GM12891 (cell line): ENCODE measurements around the gene FAM81B.

Experiments
- DNase-seq: peaks from one replicate; pipeline ENCODE4 v3.0.0; 2011; ENCODE audit warnings: low spot score; ENCODE audit not compliant: insufficient read length
- FAIRE-seq: peaks from 2 replicates; lab custom pipeline; 2011; peaks lifted over from hg19 to GRCh38; lab: Jason Lieb, UNC
- PAX5 ChIP-seq: IDR thresholded peaks from 2 replicates; pipeline ENCODE4 v1.6.1; 2011; ENCODE audit warnings: low read length, moderate library complexity, mild to moderate bottlenecking; ENCODE audit not compliant: insufficient read depth, severe bottlenecking
- POLR2A ChIP-seq: IDR thresholded peaks from 2 replicates; pipeline ENCODE4 v1.6.1; 2011; ENCODE audit warnings: low read depth, low read length, control low read depth
- POLR2AphosphoS5 ChIP-seq: IDR thresholded peaks from 2 replicates; pipeline ENCODE4 v1.6.1; 2011; ENCODE audit warnings: low read depth, low read length, control low read depth
- POU2F2 ChIP-seq: IDR thresholded peaks from 2 replicates; pipeline ENCODE4 v1.6.1; 2011; ENCODE audit warnings: low read depth, mild to moderate bottlenecking, control low read depth, low read length, moderate library complexity
- SPI1 ChIP-seq: IDR thresholded peaks from 2 replicates; pipeline ENCODE4 v1.6.1; 2011; ENCODE audit warnings: low read depth, low read length, control low read depth
- TAF1 ChIP-seq: IDR thresholded peaks from 2 replicates; pipeline ENCODE4 v1.6.1; 2011; ENCODE audit warnings: low read depth, low read length, control low read depth

FAM81B gene

DNA sequence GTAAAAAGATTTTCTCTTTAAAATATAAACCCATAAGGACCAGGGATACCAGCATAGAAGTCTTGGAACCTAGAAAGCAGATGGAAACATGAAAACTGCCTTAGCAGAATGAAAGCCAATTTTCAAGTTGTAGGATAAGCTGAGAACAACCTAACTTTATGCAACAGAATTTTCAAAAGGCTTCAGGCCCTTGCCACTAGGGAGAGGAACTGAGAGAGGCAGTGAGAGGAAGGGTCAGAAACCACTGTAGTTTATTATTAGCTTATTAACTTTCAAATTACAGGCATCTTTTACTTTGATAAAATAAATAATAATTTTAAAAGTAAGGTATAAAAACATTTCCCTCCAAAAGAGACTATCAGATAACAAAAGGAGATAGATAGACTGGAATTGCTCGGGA, 33.4 kb downstream of the FAM81B start:
- no peak for FAIRE-seq
- TF ChIP-seq PAX5 = no peak
- no peak for TF ChIP-seq POU2F2
- no peak for TF ChIP-seq POLR2AphosphoS5
- TF ChIP-seq TAF1 = no peak
- no peak for TF ChIP-seq POLR2A
- TF ChIP-seq SPI1 = peak; percentile 84
- no peak for DNase-seq

DNA sequence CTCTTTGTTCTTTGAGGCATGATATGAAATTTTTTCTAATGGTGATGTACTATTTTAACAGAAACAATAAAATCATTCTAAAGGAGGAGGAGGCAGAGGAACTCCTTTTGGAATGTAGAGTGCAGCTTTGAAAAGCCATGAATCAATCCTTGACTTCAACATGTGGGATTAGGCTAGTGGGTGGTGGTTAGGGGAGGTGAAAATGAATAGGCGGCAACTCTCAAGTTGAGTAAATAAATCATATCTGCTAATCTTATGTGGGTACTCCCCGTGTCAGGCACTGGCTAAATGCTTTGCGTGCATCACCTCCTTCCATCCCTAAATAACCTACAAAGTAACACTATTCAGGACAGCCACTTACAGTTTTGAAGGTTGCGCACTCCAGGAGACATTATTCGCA, 35.1 kb downstream of the FAM81B start:
- TF ChIP-seq TAF1 (no peak), PAX5 (no peak), POLR2A (no peak), POU2F2 (no peak), POLR2AphosphoS5 (no peak), SPI1 (no peak)
- FAIRE-seq = no peak
- no peak for DNase-seq

DNA sequence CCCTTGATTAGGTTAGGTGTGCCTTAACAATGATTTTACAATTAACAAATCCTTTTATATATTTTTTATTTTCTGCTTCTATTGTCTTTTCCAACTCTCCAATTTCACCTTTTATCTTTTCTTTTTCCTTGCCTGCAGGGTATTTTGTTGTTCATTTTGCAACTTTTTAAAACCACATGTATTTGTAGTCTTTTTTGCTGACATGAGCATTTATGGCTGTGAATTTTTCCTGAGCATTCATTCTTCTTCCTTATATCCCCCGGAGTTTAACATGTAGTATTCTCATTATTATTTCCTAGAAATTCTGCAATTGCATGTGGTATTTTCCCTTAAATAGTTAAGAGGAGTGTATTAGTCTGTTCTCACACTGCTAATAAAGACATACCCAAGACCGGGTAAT, 41.6 kb downstream of the FAM81B start:
- FAIRE-seq (no peak), DNase-seq (no peak)
- TF ChIP-seq POLR2A (no peak), SPI1 (no peak), POLR2AphosphoS5 (no peak), POU2F2 (no peak), TAF1 (no peak), PAX5 (no peak)

DNA sequence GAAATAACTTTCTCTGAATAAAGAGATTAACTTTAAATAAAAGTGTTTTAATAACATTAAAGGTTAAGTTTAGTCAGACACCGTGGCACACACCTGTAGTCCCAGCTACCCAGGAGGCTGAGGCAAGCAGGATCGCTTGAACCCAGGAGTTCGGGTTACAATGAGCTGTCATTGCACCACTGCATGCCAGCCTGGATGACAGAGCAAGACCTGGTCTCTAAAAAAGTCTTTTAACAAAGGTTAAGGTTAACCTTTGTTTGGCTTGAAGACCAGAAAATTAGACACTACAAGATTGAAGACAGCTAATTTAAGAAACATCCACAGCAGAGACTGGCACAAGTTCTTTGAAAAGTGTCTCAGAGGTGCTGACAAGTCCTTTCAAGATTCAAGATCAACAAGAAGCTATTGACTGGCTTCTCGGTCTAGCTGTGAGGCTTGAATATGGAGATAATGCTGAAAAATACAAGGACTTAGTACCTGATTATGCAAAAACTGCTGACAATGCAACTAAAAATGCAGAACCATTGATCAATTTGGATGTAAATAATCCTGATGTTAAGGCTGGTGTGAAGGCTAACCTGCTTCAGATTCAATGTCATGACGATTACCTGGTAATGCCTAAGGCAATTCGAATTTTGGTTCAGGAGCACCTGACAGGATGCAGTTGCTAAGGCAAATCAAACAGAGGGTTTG, 48.8 kb downstream of the FAM81B start:
- DNase-seq = no peak
- FAIRE-seq = no peak
- TF ChIP-seq SPI1 (no peak), POLR2AphosphoS5 (no peak), POLR2A (no peak), PAX5 (no peak), TAF1 (no peak)

DNA sequence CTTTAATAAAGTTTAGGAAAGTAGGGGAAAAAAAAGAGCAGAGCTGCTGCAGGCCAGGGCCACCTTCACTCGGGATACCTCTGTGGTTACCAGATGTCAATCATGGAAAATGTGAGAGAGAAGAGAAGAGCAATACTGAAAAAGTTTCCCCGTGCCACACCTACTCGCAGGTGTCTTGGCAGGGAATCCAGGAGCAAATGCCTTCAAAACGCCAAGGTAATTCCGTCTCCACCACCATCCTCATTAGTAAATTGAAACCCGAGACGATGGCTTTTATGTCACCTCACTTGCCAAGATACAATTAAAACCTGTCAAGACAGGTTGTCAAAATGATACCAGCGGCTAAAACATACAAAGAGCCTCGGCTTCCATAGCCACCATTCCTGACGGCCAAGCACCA, 49.7 kb downstream of the FAM81B start:
- DNase-seq (no peak), FAIRE-seq (no peak)
- TF ChIP-seq POLR2AphosphoS5 (no peak), SPI1 (no peak), PAX5 (no peak)

DNA sequence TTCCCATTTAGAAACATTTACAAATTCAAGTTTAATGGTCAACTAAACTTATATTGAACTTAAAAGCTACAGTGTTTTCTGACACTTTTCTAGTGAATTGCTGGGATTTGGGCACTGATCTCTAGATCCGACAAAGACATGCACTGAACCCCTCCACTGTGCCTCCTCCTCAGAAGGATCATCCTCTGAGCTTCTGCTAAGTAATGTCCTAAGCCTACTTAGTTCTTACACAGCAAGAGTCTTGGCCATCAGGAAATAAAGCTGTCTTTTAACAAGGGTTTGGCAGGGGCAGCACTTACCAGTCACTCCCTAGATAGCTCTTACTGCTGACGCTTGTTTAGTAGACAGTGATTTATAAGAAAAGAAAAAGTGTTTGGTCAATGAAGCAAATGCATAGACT, 50.5 kb downstream of the FAM81B start:
- FAIRE-seq = no peak
- no peak for DNase-seq
- no peak for TF ChIP-seq POLR2A
- no peak for TF ChIP-seq TAF1
- TF ChIP-seq POU2F2 = no peak
- no peak for TF ChIP-seq PAX5
- no peak for TF ChIP-seq POLR2AphosphoS5
- no peak for TF ChIP-seq SPI1

DNA sequence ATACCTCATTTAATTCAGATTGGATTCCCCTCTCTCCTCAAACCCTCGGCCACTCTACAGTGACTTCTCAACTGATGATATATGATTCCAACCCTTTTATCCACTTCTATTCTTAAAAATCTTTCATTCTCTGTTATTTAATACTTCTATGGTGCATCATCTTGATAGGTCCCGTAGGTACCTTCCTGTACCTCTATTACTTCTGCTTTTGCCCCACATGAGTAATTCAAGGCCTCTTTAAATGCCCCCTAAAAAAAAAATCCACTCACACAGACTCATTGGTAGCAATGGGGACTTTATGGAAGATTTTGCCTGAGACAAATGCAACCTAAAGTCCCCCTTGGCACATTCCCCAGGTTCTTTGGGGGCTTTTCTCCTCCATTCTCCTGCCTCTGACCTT, 54.3 kb downstream of the FAM81B start:
- DNase-seq (no peak), FAIRE-seq (no peak)
- TF ChIP-seq TAF1 = no peak

DNA sequence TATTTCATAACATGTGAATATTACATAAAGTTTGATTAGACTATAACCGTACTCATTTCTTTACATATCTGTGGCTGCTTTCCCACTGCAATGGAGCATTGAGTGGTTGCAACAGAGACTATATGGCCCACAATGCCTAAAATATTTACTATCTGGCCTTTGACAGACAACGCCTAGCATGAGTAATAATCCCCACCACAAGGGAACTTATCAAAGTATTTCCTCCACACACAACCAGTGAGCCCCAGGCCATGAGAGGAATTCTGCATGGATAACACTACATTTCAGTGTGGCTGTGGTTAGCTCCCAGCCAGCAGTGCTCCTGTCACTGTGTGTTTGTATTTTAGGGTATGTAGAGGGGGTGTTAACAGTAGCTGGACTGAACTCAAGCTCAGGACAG, 54.8 kb downstream of the FAM81B start:
- FAIRE-seq (no peak), DNase-seq (no peak)

DNA sequence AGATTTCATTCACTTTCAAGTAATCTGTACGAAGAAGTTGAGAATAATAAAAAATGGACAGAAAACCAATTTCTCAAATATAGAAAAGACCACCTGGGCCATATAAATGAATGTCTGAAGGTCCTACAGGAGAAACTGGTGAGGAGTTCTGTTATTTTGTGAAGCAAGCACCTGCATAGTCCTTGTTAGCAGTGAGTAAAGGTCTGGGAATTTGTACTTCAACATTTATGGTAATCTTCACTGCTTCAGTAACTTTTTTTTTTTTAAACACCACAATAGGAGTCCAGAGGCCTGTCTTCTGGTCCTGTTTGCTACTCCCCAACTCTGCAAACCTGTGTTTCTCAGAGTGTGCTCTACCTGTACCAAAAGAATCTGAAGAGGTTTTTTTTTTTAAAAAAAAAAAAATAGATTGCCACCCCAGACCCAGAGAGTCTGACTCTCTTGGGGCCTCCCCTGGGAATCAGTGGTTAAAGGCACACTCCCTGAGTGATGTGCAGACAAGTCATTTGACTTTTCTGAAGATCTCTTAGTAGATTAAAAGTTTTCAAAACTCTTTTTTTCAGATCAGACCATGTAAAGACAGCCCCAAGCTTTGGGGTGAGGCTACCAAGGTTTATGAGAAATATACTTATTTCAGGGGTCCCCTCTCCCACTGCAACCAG, 55.5 kb downstream of the FAM81B start:
- no peak for FAIRE-seq
- no peak for TF ChIP-seq POLR2AphosphoS5
- no peak for TF ChIP-seq TAF1
- no peak for TF ChIP-seq SPI1
- TF ChIP-seq POLR2A = no peak

More for the DNA sequence above, 54.8 kb downstream of the FAM81B start:
- no peak for TF ChIP-seq PAX5
- no peak for TF ChIP-seq SPI1
- TF ChIP-seq POLR2AphosphoS5 = no peak
- no peak for TF ChIP-seq TAF1
- no peak for TF ChIP-seq POLR2A
- no peak for TF ChIP-seq POU2F2

DNA sequence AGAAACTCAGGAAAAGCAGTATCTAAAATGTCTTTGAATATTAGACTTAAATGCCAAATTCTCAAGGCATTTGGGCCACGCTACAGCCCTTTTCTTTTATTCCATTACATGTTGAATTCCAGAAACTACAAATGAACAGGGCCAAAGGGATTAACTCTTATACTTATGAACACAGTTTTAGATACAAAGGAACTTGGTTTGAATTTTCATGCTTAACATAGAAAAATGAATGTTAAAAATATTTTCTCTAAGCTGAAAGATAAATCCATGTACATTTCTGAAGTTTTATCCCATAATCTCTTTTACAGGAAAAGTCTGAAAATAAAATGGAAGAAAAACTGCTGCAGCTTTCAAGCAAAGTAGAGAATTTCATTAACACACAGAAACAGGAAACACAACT, 56.8 kb downstream of the FAM81B start:
- TF ChIP-seq TAF1 = no peak
- TF ChIP-seq SPI1 = no peak
- no peak for TF ChIP-seq POU2F2
- no peak for TF ChIP-seq POLR2AphosphoS5
- TF ChIP-seq PAX5 = no peak
- TF ChIP-seq POLR2A = no peak
- no peak for DNase-seq
- FAIRE-seq = no peak

More for the DNA sequence above, 55.5 kb downstream of the FAM81B start:
- no peak for DNase-seq

DNA sequence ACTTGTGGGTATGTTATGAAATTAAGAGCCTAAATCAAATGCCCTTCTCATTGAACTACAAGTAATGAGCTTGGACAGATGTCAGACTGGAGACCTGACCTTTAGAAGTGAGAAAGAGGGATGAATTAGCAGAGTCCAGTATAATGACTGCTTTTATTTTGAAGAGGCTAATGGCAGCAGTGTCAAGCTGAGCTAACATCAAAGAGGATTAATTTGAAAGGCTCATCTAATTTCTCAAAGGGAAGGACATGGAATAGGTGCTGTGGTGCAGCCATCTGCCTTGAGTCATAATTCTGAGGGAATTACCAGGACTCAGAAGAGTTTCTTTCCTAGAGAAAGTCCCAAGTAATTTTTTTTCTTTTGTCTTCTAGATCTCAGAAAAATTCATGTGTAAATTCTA, 57.6 kb downstream of the FAM81B start:
- FAIRE-seq = no peak
- no peak for DNase-seq
- no peak for TF ChIP-seq POLR2A
- no peak for TF ChIP-seq TAF1
- no peak for TF ChIP-seq POU2F2
- TF ChIP-seq SPI1 = no peak
- no peak for TF ChIP-seq POLR2AphosphoS5
- TF ChIP-seq PAX5 = no peak
